ENCODE measurements around the gene TEC.
A peak's percentile ranks its signal among the peaks of the same experiment; 100 is the strongest.
"Not testable (repeated sequence)": the region's sequence is repeated elsewhere in the genome, so short reads cannot be mapped to it uniquely, and the experiment has no call there.

The TEC gene

DNA sequence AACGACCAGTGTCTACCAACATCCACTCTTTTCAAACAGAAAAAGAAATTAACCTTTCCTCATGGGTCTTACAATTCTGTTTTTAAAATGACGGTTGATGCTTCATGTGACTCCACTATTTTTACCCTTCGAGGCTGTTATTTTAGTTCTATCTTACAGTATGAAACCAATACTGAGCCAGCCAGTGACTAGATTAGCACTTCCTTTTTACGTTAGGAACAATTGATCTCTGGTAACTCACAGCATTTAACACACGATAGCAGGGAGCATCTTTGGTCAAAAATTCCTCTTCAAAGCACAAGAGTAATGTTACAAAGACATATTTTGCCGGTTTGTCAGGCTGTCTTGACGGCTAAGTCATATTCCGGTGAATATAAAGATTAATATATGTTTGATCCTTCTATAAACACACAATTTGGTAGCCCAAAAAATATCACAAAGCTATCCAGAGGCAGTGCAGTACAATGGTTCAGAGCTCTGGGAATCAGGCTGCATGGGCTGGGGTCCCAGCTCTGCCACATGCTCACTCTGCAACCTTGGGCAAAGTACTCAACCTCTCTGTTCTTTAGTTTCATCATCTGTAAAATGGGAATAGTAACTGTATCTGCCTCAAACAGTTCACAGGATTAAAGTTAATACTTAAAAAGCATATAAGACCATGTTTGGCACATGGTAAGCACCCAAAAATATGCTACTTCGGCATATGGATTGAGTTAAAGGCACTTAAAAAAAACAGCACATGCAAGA lies 72.7 kb downstream of the TEC start:
- no peak for DNase-seq (ENCODE audit: low read depth, low spot score)

GRCh38 chr4:48195853-48196252 lies 73.8 kb downstream of the TEC start:
- no peak for DNase-seq (ENCODE audit: low read depth, low spot score)

GRCh38 chr4:48195374-48195773 lies 74.3 kb downstream of the TEC start:
- DNase-seq (ENCODE audit: low read depth, low spot score): peak; percentile 42

DNA sequence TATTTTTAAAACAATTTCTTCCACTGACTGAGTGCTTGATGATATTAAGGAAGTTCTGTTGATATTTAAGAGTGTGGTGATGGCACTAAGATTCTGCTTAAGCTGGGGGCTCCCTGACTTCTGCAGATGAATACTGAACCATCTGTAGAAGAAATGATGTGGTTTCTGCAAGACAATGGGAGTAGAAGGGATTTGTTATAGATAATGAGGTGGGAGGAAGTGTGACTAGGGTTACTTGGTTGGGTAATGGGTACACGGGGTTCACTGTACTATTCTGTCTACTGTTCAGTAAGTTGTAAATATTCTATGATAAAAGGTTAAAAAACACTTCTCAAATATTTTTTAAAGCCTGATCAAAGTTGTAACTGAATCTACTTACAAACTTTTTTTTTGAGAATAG lies 74.7 kb downstream of the TEC start:
- DNase-seq (ENCODE audit: low read depth, low spot score): no peak

- no peak for DNase-seq (ENCODE audit: low read depth, low spot score)
These were observed 75.6 kb downstream of the TEC start for GRCh38 chr4:48193921-48194468.

- no peak for DNase-seq (ENCODE audit: low read depth, low spot score)
These were observed 76.4 kb downstream of the TEC start for GRCh38 chr4:48193096-48193836.

DNA sequence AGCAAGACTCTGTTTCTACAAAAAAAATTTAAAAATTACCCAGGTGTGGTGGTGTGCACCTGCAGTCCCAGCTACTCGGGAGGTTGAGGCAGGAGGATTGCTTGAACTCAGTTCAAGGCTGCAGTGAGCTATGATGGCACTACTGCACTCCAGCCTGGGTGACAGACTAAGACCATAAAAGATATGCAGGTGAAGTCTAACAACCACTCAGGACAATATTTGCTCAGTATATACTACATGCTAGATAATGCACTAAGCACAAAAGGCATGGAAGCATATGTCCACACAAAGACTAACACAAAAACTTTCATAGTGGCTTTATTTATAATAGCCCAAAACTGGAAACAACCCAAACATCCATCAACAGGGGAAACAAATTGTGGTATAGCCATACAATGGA lies 77.9 kb downstream of the TEC start:
- DNase-seq (ENCODE audit: low read depth, low spot score): no peak

GRCh38 chr4:48190839-48191238 lies 78.8 kb downstream of the TEC start:
- DNase-seq (ENCODE audit: low read depth, low spot score): no peak

DNA sequence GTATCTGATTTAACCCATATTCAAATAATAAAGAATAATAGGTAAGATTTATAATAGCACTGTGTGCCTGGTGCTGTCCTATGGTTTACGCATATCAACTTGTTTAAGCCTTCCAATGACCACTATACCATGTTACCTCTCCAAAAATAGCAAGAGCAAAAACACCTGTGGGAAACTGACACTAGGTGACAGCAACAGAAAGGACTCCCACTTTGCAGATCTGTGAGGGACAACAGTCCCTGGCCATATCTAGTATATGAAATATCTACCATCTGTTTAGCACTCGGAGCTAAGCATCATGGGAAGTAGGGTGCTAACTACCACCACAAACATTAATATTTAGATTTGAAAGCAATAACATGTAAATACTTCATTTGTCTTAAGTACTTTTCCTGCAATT lies 79.9 kb downstream of the TEC start:
- DNase-seq (ENCODE audit: low read depth, low spot score): no peak

GRCh38 chr4:48188390-48188789 lies 81.2 kb downstream of the TEC start:
- no peak for DNase-seq (ENCODE audit: low read depth, low spot score)

GRCh38 chr4:48187813-48188212 lies 81.8 kb downstream of the TEC start:
- DNase-seq (ENCODE audit: low read depth, low spot score): no peak

- DNase-seq (ENCODE audit: low read depth, low spot score): not testable (repeated sequence)
These were observed 82.6 kb downstream of the TEC start for GRCh38 chr4:48187066-48187465.

- DNase-seq (ENCODE audit: low read depth, low spot score): not testable (repeated sequence)
These were observed 83.2 kb downstream of the TEC start for GRCh38 chr4:48186394-48186793.

- DNase-seq (ENCODE audit: low read depth, low spot score): peak; percentile 15
These were observed 84.8 kb downstream of the TEC start for GRCh38 chr4:48184882-48185281.

DNA sequence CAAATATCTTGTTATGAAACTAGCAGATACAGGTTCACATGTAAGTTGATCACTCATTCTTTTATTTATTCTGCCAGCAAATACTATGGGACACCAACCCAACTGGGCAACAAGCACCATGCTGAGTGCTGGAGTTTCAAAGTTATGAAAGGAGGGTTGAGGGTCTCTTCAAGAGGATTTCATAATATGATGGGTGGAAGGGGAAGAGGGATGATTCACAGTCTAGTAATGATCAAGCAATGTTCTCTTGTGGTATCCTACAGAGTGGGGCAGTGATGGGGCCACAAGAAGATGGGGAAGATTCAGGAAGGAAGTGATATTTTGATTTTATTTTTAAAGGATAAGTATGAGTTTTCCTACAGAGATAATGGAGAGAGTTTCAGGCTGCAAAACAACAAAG lies 89.4 kb downstream of the TEC start:
- no peak for DNase-seq (ENCODE audit: low read depth, low spot score)

GRCh38 chr4:48178931-48179330 lies 90.7 kb downstream of the TEC start:
- DNase-seq (ENCODE audit: low read depth, low spot score): no peak

GRCh38 chr4:48175806-48176205 lies 93.8 kb downstream of the TEC start:
- DNase-seq (ENCODE audit: low read depth, low spot score): no peak

GRCh38 chr4:48175328-48175727 lies 94.3 kb downstream of the TEC start:
- no peak for DNase-seq (ENCODE audit: low read depth, low spot score)

GRCh38 chr4:48173056-48173991 lies 96.3 kb downstream of the TEC start:
- peak; percentile 72 for DNase-seq (ENCODE audit: low read depth, low spot score)

DNA sequence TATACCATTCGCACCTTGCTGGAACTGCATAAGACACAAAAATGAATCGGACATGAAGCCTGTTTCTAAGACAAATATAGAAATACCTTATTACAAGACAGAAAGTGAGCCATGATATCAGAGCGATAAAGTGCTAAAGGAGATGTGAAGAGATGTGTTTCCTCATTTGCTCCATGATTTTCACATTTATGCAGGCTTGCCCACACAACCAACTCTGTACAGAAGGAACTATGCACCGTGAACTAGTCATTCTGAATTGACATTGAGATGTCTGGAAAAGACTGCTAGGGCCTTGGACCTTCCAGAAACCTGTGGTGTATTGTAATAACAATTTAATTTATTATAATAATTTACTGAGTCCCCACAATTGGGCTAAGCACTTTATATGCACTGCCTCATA lies 97.0 kb downstream of the TEC start:
- no peak for DNase-seq (ENCODE audit: low read depth, low spot score)

- DNase-seq (ENCODE audit: low read depth, low spot score): no peak
These were observed 100.0 kb downstream of the TEC start for GRCh38 chr4:48169636-48170035.
